HG02870 (cell line): ENCODE results near the gene LRRC18.

Experiments used
- ATAC-seq: cut with Tn5 transposase; IDR thresholded peaks from one replicate; pipeline ENCODE4 v1.9.1; 2021; ENCODE audit warnings: mild to moderate bottlenecking, moderate library complexity; ENCODE audit not compliant: unreplicated experiment

The LRRC18 gene

DNA sequence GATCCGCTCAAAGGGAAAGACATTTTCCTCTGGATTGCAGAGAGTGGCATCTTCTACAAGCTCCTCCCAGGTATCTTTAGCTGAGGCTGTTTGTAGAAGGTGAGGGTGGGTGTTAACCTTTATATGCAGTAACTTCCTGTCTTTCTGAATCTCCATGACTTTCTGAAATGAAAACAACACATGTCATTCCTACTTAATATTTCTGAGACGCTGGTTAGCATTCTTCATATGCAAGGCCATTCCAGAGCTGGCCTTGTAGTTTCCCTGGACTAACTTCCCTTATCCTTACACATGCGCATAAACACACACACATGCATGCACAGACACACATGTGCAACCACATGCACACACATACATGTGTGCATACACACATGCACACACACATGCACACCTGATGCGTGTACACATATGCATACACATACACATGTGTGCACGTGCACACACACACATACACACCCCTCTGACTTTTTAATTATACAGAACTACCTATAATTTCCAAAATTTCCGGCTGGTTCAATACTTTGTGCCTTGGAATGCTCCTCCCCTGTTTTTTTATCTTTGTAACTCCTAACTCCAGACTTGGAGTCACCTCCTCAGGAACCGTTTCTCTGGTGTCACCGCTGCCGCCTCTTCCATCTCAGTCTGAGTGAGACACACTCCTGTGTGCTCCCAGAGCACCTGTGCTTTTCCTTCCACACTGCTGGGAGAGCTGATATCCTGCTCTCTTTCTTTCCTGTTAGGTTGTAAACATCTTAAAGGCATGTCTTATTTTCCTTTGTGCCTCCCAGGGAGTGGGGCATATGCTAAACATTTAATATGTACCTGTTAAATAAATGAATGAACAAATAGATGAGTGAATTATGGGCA lies 55.2 kb downstream of the LRRC18 start:
- ATAC-seq = no peak

GRCh38 chr10:48883701-48884100 lies 55.9 kb downstream of the LRRC18 start:
- no peak for ATAC-seq

DNA sequence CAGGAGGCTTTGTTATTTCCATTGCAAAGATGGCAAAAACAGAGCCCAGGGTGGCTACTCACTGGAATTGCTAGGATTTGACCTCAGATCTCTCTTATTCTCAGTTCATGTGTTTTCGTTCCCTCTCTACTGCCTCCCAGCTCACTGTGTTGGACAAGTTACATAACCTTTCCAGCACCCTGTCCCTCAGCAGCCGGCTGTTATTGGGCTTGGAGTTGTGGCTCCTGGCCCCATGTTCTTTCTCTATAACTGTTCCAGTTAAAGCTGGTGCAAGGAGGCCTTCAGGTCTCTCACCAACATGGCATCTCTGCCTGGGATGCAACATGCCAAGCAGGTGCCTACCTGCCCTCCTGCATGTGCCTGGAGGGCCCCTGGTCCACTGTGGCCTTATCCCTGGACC lies 56.8 kb downstream of the LRRC18 start:
- ATAC-seq = no peak

- no peak for ATAC-seq
Measured at GRCh38 chr10:48881937-48882336, 57.7 kb downstream of the LRRC18 start.

DNA sequence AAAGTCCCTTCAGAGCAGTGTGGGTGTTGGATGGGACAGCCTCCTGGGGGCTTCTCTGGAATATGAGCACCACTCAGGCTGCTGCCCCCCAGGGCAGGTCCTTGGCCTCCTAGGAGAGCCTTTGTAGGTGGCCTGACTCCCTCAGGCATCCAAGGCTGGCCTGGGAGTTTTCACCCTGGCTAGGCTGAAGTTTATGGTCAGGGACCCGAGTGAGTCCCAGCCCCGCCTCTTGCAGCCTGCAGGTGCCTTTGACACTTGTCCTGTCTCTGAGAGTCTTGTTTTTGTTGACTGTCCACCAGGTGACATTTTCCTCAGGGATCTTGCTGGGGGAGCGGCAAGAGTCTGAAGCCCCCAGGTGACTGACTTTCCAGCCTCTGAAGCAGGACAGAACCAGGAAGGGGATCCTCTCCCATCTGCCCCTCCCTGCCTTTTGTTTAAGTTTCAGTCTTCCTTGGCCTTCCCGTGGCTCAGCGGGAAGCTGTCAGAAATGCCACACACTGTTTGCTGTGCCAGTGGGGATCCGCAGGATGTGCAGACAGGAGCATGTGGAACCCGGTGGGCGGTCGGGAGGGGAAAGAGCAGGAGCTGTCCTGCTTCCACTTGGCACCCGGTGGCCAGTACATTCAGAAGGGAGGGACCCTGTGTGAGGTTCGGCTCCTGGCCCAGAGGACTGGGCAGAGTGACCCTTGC lies 59.5 kb downstream of the LRRC18 start:
- ATAC-seq = no peak

GRCh38 chr10:48879451-48879850 lies 60.2 kb downstream of the LRRC18 start:
- ATAC-seq = no peak

GRCh38 chr10:48878091-48878490 lies 61.5 kb downstream of the LRRC18 start:
- ATAC-seq = no peak

GRCh38 chr10:48872234-48872633 lies 67.4 kb downstream of the LRRC18 start:
- ATAC-seq = peak; percentile 79
